Left lung (tissue), 10 donors: ENCODE data around the gene PMFBP1. TPM values are rescaled to one million over a fixed set of nuclear protein-coding genes. Genes with fewer than 3 reads are reported as not detected.

Source experiments
- ATAC-seq: fragments of 200-7000 bp; cut with Tn5 transposase; one replicate; pipeline ENCODE4 v1.9.1; 2020; ENCODE audit warnings: moderate library complexity
- DNase-seq, 4 donors: peaks; one replicate each; pipeline ENCODE4 v3.0.0-alpha.2; 2013 to 2020
- H3K27ac ChIP-seq, 2 donors: fragments of 200-600 bp; sonication (generic) in 1 of 2; one replicate each; pipeline versions ENCODE4 v1.5.0 to v1.8.0; 2020 to 2021
- H3K27me3 ChIP-seq, 2 donors: fragments of 200-600 bp; sonication (generic) in 1 of 2; one replicate each; pipeline versions ENCODE4 v1.5.0 to v1.8.0; 2020 to 2021
- H3K36me3 ChIP-seq, 2 donors: fragments of 200-600 bp; sonication (generic) in 1 of 2; one replicate each; pipeline versions ENCODE4 v1.5.0 to v1.8.0; 2020 to 2021
- H3K4me1 ChIP-seq, 2 donors: fragments of 200-600 bp; one replicate each; pipeline ENCODE4 v1.8.0; 2021
- H3K4me3 ChIP-seq, 2 donors: fragments of 200-600 bp; sonication (generic) in 1 of 2; one replicate each; pipeline versions ENCODE4 v1.5.0 to v1.8.0; 2020 to 2021; ENCODE audit warnings: mild to moderate bottlenecking in 1 of 2
- H3K9me3 ChIP-seq, 2 donors: fragments of 200-600 bp; sonication (generic) in 1 of 2; one replicate each; pipeline versions ENCODE4 v1.5.0 to v1.8.0; 2020 to 2021
- CTCF ChIP-seq, 2 donors: fragments of 200-600 bp; sonication (generic) in 1 of 2; IDR thresholded peaks; one replicate each; pipeline versions ENCODE4 v1.5.0 to v1.8.0; 2021; ENCODE audit warnings: antibody characterized with exemption in 2 of 2
- intact Hi-C, 2 donors: fragments of 100-400 bp; cut with DNase I; formaldehyde crosslinking; loops; one replicate each; pipeline versions ENCODE4 v1.11.2 to v1.14.2; 2022
- polyA plus RNA-seq, 6 donors: library from polyadenylated mRNA; unstranded; fragments of 120-200 nt; gene quantifications; one replicate each; pipeline ENCODE4 v1.2.1, GENCODE V29; 2013; ENCODE audit not compliant: insufficient read length in 6 of 6
- total RNA-seq, 2 donors: library from RNA; stranded (reverse); fragmentation: NEBNext Ultra II Directional; extraction: Animal tissue kit (Norgen Biotek cat#: 25700); gene quantifications; one replicate each; pipeline ENCODE4 v1.2.1, GENCODE V29; 2021
- donor health status: DM: no; HTN: yes; CAD: no.
- donor health status: DM: no; HTN: no; CAD: no.

PMFBP1 gene
- total and polyA plus RNA-seq, 8 donors = 0.47 to 6.5 (median 4.9) TPM

DNA sequence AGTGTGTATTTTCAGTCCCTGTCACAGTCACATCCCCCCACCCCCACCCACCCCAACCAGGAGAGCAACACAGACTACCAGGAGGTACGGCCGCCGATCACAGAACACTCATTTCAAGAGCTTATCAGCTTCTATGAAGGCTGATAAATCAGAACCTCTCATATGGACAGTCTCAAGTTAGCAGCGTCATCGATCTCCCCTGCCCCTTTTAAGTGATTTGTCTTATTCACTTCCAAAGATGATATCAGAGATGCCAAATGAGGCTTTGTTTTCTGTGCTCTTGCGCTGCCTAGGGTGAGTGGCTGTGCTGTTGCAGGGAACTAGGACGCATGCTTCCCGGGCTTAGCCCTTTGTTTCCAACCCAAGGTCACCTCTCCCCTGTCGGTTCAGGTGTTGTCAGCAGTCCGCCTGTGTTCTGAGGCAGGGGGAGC, 26.8 kb upstream of the PMFBP1 start:
- Histone ChIP-seq H3K27me3 (no peaks in the 10 kb centered on the region), H3K9me3 (no peaks in the 10 kb centered on the region), H3K36me3 (no peaks in the 10 kb centered on the region), H3K4me3 (no peak overlapping the region), H3K4me1 (peaks cover 0 to 22% of the 10 kb centered on the region in 2 donors), H3K27ac (no peak overlapping the region)
- TF ChIP-seq CTCF (IDR thresholded peaks at IDR 0.05) = no peak
- no peak for DNase-seq
- intact Hi-C loops = no loop called here
- ATAC-seq = no peak

DNA sequence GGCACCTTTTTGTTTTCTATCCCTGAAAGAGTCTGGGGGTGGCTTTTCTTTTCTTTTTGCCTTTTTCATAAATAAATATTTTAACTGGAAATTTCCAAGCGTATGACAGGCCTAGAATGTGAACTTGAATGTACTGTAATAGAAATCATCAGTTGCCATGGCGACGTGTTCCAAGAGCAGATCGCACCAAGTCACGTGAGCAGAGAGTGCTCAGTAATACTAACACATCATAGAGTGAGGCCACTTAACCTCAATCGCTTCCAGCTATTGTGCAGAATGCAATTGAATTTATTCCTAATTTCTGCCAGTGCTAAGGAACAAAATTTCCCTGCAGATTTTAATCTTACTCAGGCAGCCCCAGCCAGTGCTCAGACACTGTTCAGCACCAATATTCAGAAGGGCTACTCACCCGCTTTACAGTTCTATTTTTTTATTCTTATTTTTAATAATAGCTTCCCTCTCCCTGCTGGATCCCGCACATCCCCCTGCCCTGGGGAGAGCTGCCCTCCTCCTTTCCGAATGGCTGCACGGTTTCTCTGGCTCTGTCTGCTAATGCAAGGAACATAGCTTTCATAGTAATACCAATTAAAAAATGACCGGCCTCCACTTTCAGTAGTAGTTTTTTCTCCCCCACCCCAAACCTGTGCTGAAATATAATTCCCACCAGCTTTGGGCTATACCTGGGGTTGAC, 26.2 kb upstream of the PMFBP1 start:
- intact Hi-C loops = no loop called here
- ATAC-seq = peak; percentile 44
- DNase-seq = peak in 3 of 4 donors; percentile 50 to 95 (median 87)

DNA sequence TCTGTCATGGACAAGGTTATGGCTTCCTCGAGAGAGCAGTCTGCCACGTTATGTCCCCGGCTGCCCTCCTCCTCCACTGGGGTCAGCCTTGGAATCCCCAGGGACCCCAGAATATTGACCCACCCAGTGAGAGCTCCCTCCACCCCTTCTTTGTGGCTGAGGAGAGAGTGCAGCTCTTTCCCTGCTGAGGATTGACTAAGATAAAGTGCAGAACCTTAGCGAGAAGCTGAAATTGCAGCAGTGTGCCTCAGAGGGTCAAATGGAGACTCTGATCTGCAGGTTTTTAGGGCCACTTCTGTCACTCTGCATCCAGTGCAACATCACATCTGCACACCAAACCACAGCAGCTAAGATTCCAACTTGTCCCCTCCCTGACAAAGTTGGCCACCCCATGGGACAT, 25.6 kb upstream of the PMFBP1 start:
- Histone ChIP-seq H3K36me3 (no peaks in the 10 kb centered on the region), H3K9me3 (no peaks in the 10 kb centered on the region), H3K27me3 (no peaks in the 10 kb centered on the region), H3K4me1 (peaks cover 0 to 15% of the 10 kb centered on the region in 2 donors), H3K4me3 (no peak overlapping the region), H3K27ac (no peak overlapping the region)
- TF ChIP-seq CTCF (IDR thresholded peaks at IDR 0.05) = no peak
- intact Hi-C loops = no loop called here
- ATAC-seq (no peak), DNase-seq (no peak)

More for the DNA sequence above, 26.2 kb upstream of the PMFBP1 start:
- no peaks in the 10 kb centered on the region for H3K27me3 ChIP-seq
- H3K9me3 ChIP-seq = no peaks in the 10 kb centered on the region
- H3K4me1 ChIP-seq = peaks cover 0 to 21% of the 10 kb centered on the region in 2 donors
- no peak for TF ChIP-seq CTCF (IDR thresholded peaks at IDR 0.05)
- H3K27ac ChIP-seq = no peak overlapping the region
- H3K36me3 ChIP-seq = no peaks in the 10 kb centered on the region
- no peak overlapping the region for H3K4me3 ChIP-seq

- no peak for DNase-seq
- Histone ChIP-seq H3K4me3 (no peak overlapping the region), H3K27ac (no peak overlapping the region), H3K4me1 (peaks cover 0 to 3% of the 10 kb centered on the region in 2 donors), H3K9me3 (no peaks in the 10 kb centered on the region), H3K27me3 (no peaks in the 10 kb centered on the region), H3K36me3 (no peaks in the 10 kb centered on the region)
- no peak for TF ChIP-seq CTCF (IDR thresholded peaks at IDR 0.05)
- intact Hi-C loops = no loop called here
- no peak for ATAC-seq
Observed at GRCh38 chr16:72195609-72196008, 23.7 kb upstream of the PMFBP1 start.

- no peaks in the 10 kb centered on the region for H3K9me3 ChIP-seq
- ATAC-seq = peak; percentile 67
- intact Hi-C loops = no loop called here
- no peak for TF ChIP-seq CTCF (IDR thresholded peaks at IDR 0.05)
- no peaks in the 10 kb centered on the region for H3K27me3 ChIP-seq
- no peak for DNase-seq
- H3K27ac ChIP-seq = no peak overlapping the region
- no peak overlapping the region for H3K4me3 ChIP-seq
- H3K36me3 ChIP-seq = no peaks in the 10 kb centered on the region
- no peaks in the 10 kb centered on the region for H3K4me1 ChIP-seq
Observed at GRCh38 chr16:72191551-72191950, 19.6 kb upstream of the PMFBP1 start.
